AG04449 (cell line): ENCODE results near the gene KMT2C.

Source experiments
- CTCF ChIA-PET: fragments of 350-600 bp; formaldehyde crosslinking; extraction: SDS; loops from one replicate; lab custom pipeline; 2021; ENCODE audit warnings: antibody characterized with exemption; lab: Yijun Ruan, JAX
- POLR2A ChIA-PET: fragments of 400-600, 350-600 bp; formaldehyde crosslinking; extraction: SDS; loops from one replicate; lab custom pipeline; 2020; ENCODE audit warnings: antibody characterized with exemption, inconsistent platforms; lab: Yijun Ruan, JAX
- DNase-seq: peaks from one replicate; pipeline ENCODE4 v3.0.0-alpha.2; 2010; ENCODE audit warnings: low read depth, low spot score
- H3K4me3 ChIP-seq: 2 replicates; pipeline ENCODE4 v1.5.1; 2011; ENCODE audit warnings: low read depth, mild to moderate bottlenecking, control low read depth, low read length
- TF ChIP-seq, protein P1 (sequence below): IDR thresholded peaks from one replicate; pipeline ENCODE4 v1.5.1; 2011; ENCODE audit warnings: mild to moderate bottlenecking, moderate library complexity, low read length, control low read depth, inconsistent platforms; ENCODE audit not compliant: insufficient read depth; ENCODE audit errors: missing control alignments

The KMT2C gene

DNA sequence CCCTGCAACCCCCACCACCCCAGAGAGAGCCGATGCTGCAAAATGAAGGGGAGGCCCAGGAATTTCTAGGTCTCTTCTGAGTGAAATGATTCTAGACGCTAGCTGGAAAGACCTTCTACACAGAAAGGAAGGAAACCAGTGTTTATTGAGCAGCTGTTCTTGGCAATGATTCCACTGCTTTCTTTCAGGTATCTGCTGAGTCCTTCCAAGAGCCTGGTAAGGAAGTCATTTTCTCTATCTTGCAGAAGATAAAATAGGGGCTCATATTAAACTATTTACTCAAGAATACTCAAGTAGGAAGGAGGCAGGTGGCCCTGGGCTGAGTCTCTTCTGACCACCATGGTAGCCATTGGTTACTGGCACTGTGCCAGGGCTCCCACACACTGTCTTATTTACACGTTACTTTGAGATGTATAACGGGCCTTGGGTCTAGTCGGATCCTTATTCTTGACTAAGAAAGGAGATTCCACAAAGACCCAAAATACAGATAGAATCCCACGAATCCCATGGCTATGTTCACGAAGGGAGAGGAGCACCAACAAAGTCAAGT is 298.3 kb downstream of the KMT2C start:
- TF ChIP-seq, protein P1, sequence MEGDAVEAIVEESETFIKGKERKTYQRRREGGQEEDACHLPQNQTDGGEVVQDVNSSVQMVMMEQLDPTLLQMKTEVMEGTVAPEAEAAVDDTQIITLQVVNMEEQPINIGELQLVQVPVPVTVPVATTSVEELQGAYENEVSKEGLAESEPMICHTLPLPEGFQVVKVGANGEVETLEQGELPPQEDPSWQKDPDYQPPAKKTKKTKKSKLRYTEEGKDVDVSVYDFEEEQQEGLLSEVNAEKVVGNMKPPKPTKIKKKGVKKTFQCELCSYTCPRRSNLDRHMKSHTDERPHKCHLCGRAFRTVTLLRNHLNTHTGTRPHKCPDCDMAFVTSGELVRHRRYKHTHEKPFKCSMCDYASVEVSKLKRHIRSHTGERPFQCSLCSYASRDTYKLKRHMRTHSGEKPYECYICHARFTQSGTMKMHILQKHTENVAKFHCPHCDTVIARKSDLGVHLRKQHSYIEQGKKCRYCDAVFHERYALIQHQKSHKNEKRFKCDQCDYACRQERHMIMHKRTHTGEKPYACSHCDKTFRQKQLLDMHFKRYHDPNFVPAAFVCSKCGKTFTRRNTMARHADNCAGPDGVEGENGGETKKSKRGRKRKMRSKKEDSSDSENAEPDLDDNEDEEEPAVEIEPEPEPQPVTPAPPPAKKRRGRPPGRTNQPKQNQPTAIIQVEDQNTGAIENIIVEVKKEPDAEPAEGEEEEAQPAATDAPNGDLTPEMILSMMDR: no peak
- no peak overlapping the region for H3K4me3 ChIP-seq
- DNase-seq: no peak
- POLR2A ChIA-PET: no interaction called here
- CTCF ChIA-PET: interaction anchor here (6.1 kb wide), 1 partner anchor 8 kb away, joined by 35 read pairs; no protein-coding TSS in a partner anchor

DNA sequence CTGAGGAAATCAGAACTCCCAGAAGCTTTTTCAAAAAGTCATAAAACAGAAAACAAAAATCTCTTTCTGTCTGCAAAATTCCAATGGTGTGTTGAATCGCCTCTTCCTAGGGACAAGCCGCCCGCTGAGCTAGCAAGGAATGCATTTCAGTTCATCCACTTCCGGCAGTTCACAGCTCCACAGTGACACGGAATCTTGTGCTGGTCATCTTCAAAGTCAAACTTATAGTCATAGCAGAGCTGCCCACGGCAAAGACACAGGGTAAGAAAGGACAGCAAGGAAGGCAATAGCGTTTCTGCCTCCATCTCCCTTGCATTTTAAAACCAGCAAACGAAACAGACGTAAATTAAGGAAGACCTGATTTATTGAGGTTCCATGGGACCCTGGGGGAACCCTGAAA is 299.1 kb downstream of the KMT2C start:
- TF ChIP-seq, protein P1: no peak
- no peak overlapping the region for H3K4me3 ChIP-seq
- ChIA-PET POLR2A (no interaction called here), CTCF (interaction anchor here (6.1 kb wide), 1 partner anchor 9 kb away, joined by 35 read pairs; no protein-coding TSS in a partner anchor)
- DNase-seq: no peak

DNA sequence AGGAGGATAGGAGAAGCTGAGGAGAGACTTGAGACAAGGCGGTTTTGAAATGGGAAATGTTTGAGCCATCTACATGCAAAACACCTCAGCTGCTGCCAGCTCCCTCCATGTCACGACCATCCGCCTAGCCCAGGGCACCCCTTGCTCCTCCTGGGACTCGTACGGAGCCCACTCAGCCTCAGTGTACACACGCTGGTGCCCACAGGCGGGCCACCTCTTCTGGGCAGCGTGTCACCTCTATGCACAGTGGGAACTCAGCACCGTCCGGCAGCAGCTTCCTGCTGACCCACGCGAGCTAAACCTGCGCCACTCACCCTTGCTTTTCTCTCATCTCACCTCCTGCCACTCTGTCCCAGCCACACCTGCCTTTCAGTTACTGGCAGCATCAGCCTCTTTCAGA is 302.0 kb downstream of the KMT2C start:
- TF ChIP-seq, protein P1: no peak
- CTCF ChIA-PET: interaction anchor here (1.7 to 6.1 kb wide), 2 partner anchors 12 to 351 kb away, joined by 6 to 35 read pairs; no protein-coding TSS in a partner anchor
- DNase-seq: no peak
- POLR2A ChIA-PET: no interaction called here
- H3K4me3 ChIP-seq: no peak overlapping the region

GRCh38 chr7:152132812-152133211 is 303.0 kb downstream of the KMT2C start:
- ChIA-PET POLR2A (interaction anchor here (0.7 kb wide), 1 partner anchor 31 kb away, joined by 3 read pairs; no protein-coding TSS in a partner anchor), CTCF (interaction anchor here (6.1 kb wide), 1 partner anchor 13 kb away, joined by 35 read pairs; no protein-coding TSS in a partner anchor)
- TF ChIP-seq, protein P1: no peak
- DNase-seq: no peak
- H3K4me3 ChIP-seq: no peak overlapping the region

- POLR2A ChIA-PET: interaction anchor here (0.7 kb wide), 1 partner anchor 30 kb away, joined by 3 read pairs; no protein-coding TSS in a partner anchor
- no peak for DNase-seq
- CTCF ChIA-PET: interaction anchor here (6.1 kb wide), 1 partner anchor 13 kb away, joined by 35 read pairs; no protein-coding TSS in a partner anchor
- TF ChIP-seq, protein P1: no peak
- H3K4me3 ChIP-seq: no peak overlapping the region
Observed at GRCh38 chr7:152131981-152132494, 303.8 kb downstream of the KMT2C start.
